GM12878 (cell line): ENCODE results near the gene PCBD2. TPM values are rescaled to one million over a fixed set of nuclear protein-coding genes. Genes with fewer than 3 reads are reported as not detected.

ENCODE experiments used
- ATAC-seq: fragments of 200-7000 bp; cut with Tn5 transposase; 3 replicates; pipeline ENCODE4 v1.9.1; 2020; ENCODE audit warnings: mild to moderate bottlenecking, moderate library complexity
- BruUV-seq: library from RNA; stranded (reverse); fragments of 400-500 nt; replicated peaks from 2 replicates; lab custom pipeline; 2021; lab: Mats Ljungman, UMichigan
- CTCF ChIA-PET: fragments of 300-600 bp; sonication (Branson Sonifier 250); formaldehyde crosslinking; extraction: SDS; loops from one replicate; lab custom pipeline; 2021; ENCODE audit warnings: inconsistent platforms; lab: Yijun Ruan, JAX
- POLR2A ChIA-PET: fragments of 350-600 bp; formaldehyde crosslinking; extraction: SDS; loops from one replicate; lab custom pipeline; 2021; ENCODE audit warnings: inconsistent platforms; lab: Charles Lee
- RAD21 ChIA-PET: fragments of 300-600 bp; sonication (Branson Sonifier 250); formaldehyde crosslinking; loops from one replicate; lab custom pipeline; 2023; ENCODE audit warnings: antibody characterized with exemption; ENCODE audit not compliant: unreplicated experiment; lab: Charles Lee
- SMC1A ChIA-PET: fragments of 300-600 bp; sonication (Branson Sonifier 250); formaldehyde crosslinking; loops from one replicate; lab custom pipeline; 2023; ENCODE audit not compliant: unreplicated experiment, uncharacterized antibody; lab: Charles Lee
- DNase-seq: peaks from one replicate; pipeline ENCODE4 v3.0.0-alpha.2; 2011; ENCODE audit warnings: low read depth, low spot score
- FAIRE-seq: peaks from 3 replicates; lab custom pipeline; 2011; peaks lifted over from hg19 to GRCh38; lab: Jason Lieb, UNC
- H2AFZ ChIP-seq: 2 replicates; pipeline ENCODE4 v1.6.0; 2011; ENCODE audit warnings: low read depth, low read length, control low read depth; ENCODE audit not compliant: control insufficient read depth
- H3K27ac ChIP-seq: 2 replicates; pipeline ENCODE4 v1.5.1; 2011; ENCODE audit warnings: control low read depth; ENCODE audit not compliant: control insufficient read depth, insufficient read depth
- H3K27me3 ChIP-seq, 2 experiments: replicated peaks in 1 of 2; 2 replicates each; pipeline versions ENCODE4 v1.6.0 to v1.6.1; 2011; ENCODE audit warnings: low read length in 1 of 2; ENCODE audit not compliant: control insufficient read depth in 2 of 2, insufficient read depth in 2 of 2
- H3K36me3 ChIP-seq, 2 experiments: 2 replicates each; pipeline ENCODE4 v1.5.1; 2011; ENCODE audit warnings: low read length in 1 of 2; ENCODE audit not compliant: control insufficient read depth in 2 of 2, insufficient read depth in 2 of 2
- H3K4me1 ChIP-seq: 2 replicates; pipeline ENCODE4 v1.6.1; 2011; ENCODE audit warnings: mild to moderate bottlenecking, low read length, moderate library complexity, mixed read lengths; ENCODE audit not compliant: control insufficient read depth, insufficient read depth
- H3K4me2 ChIP-seq: 2 replicates; pipeline ENCODE4 v1.6.0; 2011; ENCODE audit warnings: control low read depth; ENCODE audit not compliant: control insufficient read depth, insufficient read depth
- H3K4me3 ChIP-seq: fragments of 200-600 bp; sonication (generic); 2 replicates; pipeline ENCODE4 v1.5.1; 2016
- H3K79me2 ChIP-seq: 2 replicates; pipeline ENCODE4 v1.6.0; 2011; ENCODE audit warnings: low read length; ENCODE audit not compliant: control insufficient read depth, insufficient read depth
- H3K9ac ChIP-seq: 2 replicates; pipeline ENCODE4 v1.8.0; 2011; ENCODE audit warnings: low read length, control low read depth, mixed read lengths; ENCODE audit not compliant: control insufficient read depth, insufficient read depth
- H3K9me3 ChIP-seq: replicated peaks from 3 replicates; pipeline ENCODE4 v1.5.1; 2011; ENCODE audit warnings: mild to moderate bottlenecking, low read length; ENCODE audit not compliant: control insufficient read depth, insufficient read depth
- H4K20me1 ChIP-seq: 2 replicates; pipeline ENCODE4 v1.6.0; 2011; ENCODE audit not compliant: control insufficient read depth, insufficient read depth
- BRCA1 ChIP-seq: IDR thresholded peaks from 2 replicates; pipeline ENCODE4 v1.6.1; 2011; ENCODE audit warnings: low read depth, low read length, improper control_type of control experiment
- HCFC1 ChIP-seq: fragments of 150-350 bp; IDR thresholded peaks from 2 replicates; pipeline ENCODE4 v1.6.1; 2014; ENCODE audit warnings: low read length
- MEF2A ChIP-seq: IDR thresholded peaks from 2 replicates; pipeline ENCODE4 v1.6.1; 2011; ENCODE audit warnings: low read depth, mild to moderate bottlenecking, low read length, moderate library complexity; ENCODE audit not compliant: insufficient read depth
- NFXL1 ChIP-seq: fragments of 450-650 bp; IDR thresholded peaks from 2 replicates; pipeline ENCODE4 v1.6.1; 2017; ENCODE audit warnings: antibody characterized with exemption, mild to moderate bottlenecking, borderline replicate concordance
- NKRF ChIP-seq: fragments of 450-650 bp; conservative IDR thresholded peaks from 2 replicates; pipeline ENCODE4 v1.6.1; 2017; ENCODE audit warnings: mild to moderate bottlenecking, moderate library complexity
- NR2C2 ChIP-seq: IDR thresholded peaks from 2 replicates; pipeline ENCODE4 v1.6.1; 2011; ENCODE audit warnings: borderline replicate concordance, low read depth; ENCODE audit not compliant: control insufficient read depth, insufficient read length
- PAX5 ChIP-seq: IDR thresholded peaks from 2 replicates; pipeline ENCODE4 v1.6.1; 2011; ENCODE audit warnings: low read depth, low read length, borderline replicate concordance
- PML ChIP-seq: IDR thresholded peaks from 2 replicates; pipeline ENCODE4 v1.6.1; 2012; ENCODE audit warnings: low read length, inconsistent platforms
- POU2F2 ChIP-seq: IDR thresholded peaks from 3 replicates; pipeline ENCODE4 v1.6.1; 2011; ENCODE audit warnings: low read depth, mild to moderate bottlenecking, low read length, borderline replicate concordance
- SIN3A ChIP-seq: IDR thresholded peaks from 2 replicates; pipeline ENCODE4 v1.6.1; 2012; ENCODE audit warnings: low read depth, low read length, improper control_type of control experiment
- SMARCA5 ChIP-seq: fragments of 450-650 bp; IDR thresholded peaks from 2 replicates; pipeline ENCODE4 v1.6.1; 2017; ENCODE audit warnings: mild to moderate bottlenecking
- SMC3 ChIP-seq: IDR thresholded peaks from 2 replicates; pipeline ENCODE4 v1.6.1; 2011; ENCODE audit warnings: low read length, improper control_type of control experiment, borderline replicate concordance
- SPI1 ChIP-seq: IDR thresholded peaks from 2 replicates; pipeline ENCODE4 v1.6.1; 2011; ENCODE audit warnings: low read depth, mild to moderate bottlenecking, low read length, moderate library complexity, borderline replicate concordance; ENCODE audit not compliant: insufficient read depth
- STAT1 ChIP-seq: fragments of 450-650 bp; conservative IDR thresholded peaks from 2 replicates; pipeline ENCODE4 v1.6.1; 2014; ENCODE audit warnings: antibody characterized with exemption, mild to moderate bottlenecking
- ZBTB33 ChIP-seq: fragments of 450-650 bp; IDR thresholded peaks from 2 replicates; pipeline ENCODE4 v1.6.1; 2017; ENCODE audit warnings: mild to moderate bottlenecking
- WGBS: methylation state at CpG from one replicate; pipeline ENCODE4 v1.1.6; 2016; ENCODE audit warnings: low lambda C conversion rate; ENCODE audit not compliant: insufficient replicate concordance, insufficient coverage; ENCODE audit errors: missing lambda C conversion rate; 5-methylcytosine and 5-hydroxymethylcytosine counted together
- in situ Hi-C: fragments of 300-500 bp; cut with MboI; formaldehyde crosslinking; loops from 9 replicates; pipeline ENCODE4 v1.14.3; 2018; ENCODE audit warnings: mixed read lengths
- intact Hi-C: fragments of 100-400 bp; cut with micrococcal nuclease; formaldehyde crosslinking; loops from one replicate; pipeline ENCODE4 v1.14.2; 2022; ENCODE audit not compliant: unreplicated experiment
- polyA plus RNA-seq, 11 experiments: library from polyadenylated mRNA; depleted of rRNA in 4 of 11; unstranded in 6 of 11; stranded (reverse) in 5 of 11; fragments of >200 nt; fragmentation: Nextera tagmentation in 4 of 11; fragmentation: Illumina TruSeq in 1 of 11; extraction: Ambion mirVana in 4 of 11; extraction: Trizol in 1 of 11; gene quantifications; 1 replicate in 1 of 11; 2 replicates in 10 of 11; pipeline versions ENCODE4 v1.2.1 to v1.2.3, GENCODE V29; 2011 to 2016; ENCODE audit warnings: inconsistent platforms in 2 of 11, missing spikeins in 2 of 11, low read depth in 1 of 11
- total RNA-seq, 4 experiments: library from RNA; depleted of rRNA in 3 of 4; stranded (reverse); fragments of >200 nt in 3 of 4; fragmentation: Illumina TruSeq in 1 of 4; extraction: Trizol in 1 of 4; gene quantifications; 2 replicates each; pipeline versions ENCODE4 v1.2.1 to v1.2.3, GENCODE V29; 2013 to 2021

PCBD2 gene
- total and polyA plus RNA-seq, 10 of the 15 experiments (the other 5 are each of a cell fraction or from before 2014, with no cell fraction given) = 5.4 to 13.6 (median 6.7) TPM

DNA sequence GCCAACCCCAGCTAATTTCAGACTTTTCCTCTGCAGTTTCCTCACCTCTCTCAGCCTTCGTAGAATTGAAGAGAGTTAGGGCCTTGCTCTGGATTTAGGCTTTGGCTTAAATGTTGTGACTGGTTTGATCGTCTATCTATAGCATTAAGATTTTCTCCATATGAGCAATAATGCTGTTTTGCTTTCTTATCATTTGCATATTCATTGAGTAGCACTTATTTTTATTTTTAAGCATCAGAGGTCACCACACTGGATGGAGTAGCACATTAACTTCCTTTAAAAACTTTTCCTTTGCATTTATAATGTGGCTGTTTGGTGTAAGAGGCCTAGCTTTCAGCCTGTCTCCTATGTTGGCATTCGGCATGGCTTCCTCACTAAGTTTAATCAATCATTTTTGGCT is 12.6 kb upstream of the PCBD2 start:
- FAIRE-seq (no peak), DNase-seq (no peak), ATAC-seq (no peak; the same call in 2 of the 3 replicates)
- no peak overlapping the region for H3K9ac ChIP-seq
- peaks cover 7% of the 10 kb centered on the region for H3K4me1 ChIP-seq
- peak overlapping the region; percentile 41; the same call in 1 of the 2 replicates for H3K4me2 ChIP-seq
- TF ChIP-seq POU2F2 (peak; percentile 94), MEF2A (0 out of 2 replicates have a peak, but pooled peaks have one; percentile 45), PAX5 (no peak)
- POLR2A ChIA-PET = interaction anchor here (1.2 kb wide), 1 partner anchor 9 kb away, joined by 3 read pairs; no protein-coding TSS in a partner anchor
- H3K79me2 ChIP-seq = peaks cover 2% of the 10 kb centered on the region
- 0% methylated on average over 3 of the region's 3 CpGs for WGBS
- H4K20me1 ChIP-seq = no peaks in the 10 kb centered on the region
- in situ Hi-C loops = no loop called here
- RAD21 ChIA-PET = no interaction called here
- CTCF ChIA-PET = interaction anchor here (0.6 to 1.4 kb wide), 3 partner anchors 9 to 27 kb away, joined by 3 to 4 read pairs (median 3); no protein-coding TSS in a partner anchor
- H3K27me3 ChIP-seq = no peaks in the 10 kb centered on the region
- SMC1A ChIA-PET = interaction anchor here (0.8 to 1.5 kb wide), 3 partner anchors 9 to 152 kb away, joined by 5 read pairs; no protein-coding TSS in a partner anchor
- intact Hi-C loops = no loop called here
- no TSS peak for BruUV-seq
- peak overlapping the region; percentile 1; the same call in 1 of the 2 replicates for H3K27ac ChIP-seq
- H3K4me3 ChIP-seq = no peak overlapping the region
- no peak overlapping the region; the same call in 1 of the 2 replicates for H2AFZ ChIP-seq
- peaks cover 14 to 19% of the 10 kb centered on the region in 2 experiments; a peak in 3 of 4 replicates for H3K36me3 ChIP-seq
- H3K9me3 ChIP-seq = peaks cover 2% of the 10 kb centered on the region

GRCh38 chr5:134892926-134893325 is 12.0 kb upstream of the PCBD2 start:
- FAIRE-seq (no peak), ATAC-seq (no peak), DNase-seq (no peak)
- POLR2A ChIA-PET = interaction anchor here (0.6 kb wide), 1 partner anchor 270 kb away, joined by 3 read pairs; no protein-coding TSS in a partner anchor
- Histone ChIP-seq H3K27me3 (no peaks in the 10 kb centered on the region), H2AFZ (no peak overlapping the region), H3K36me3 (peaks cover 12 to 19% of the 10 kb centered on the region in 2 experiments; a peak in 3 of 4 replicates), H3K4me2 (no peak overlapping the region), H3K79me2 (peaks cover 2% of the 10 kb centered on the region), H3K9ac (no peak overlapping the region), H3K9me3 (peaks cover 2% of the 10 kb centered on the region), H3K27ac (no peak overlapping the region), H4K20me1 (no peaks in the 10 kb centered on the region), H3K4me1 (peaks cover 7% of the 10 kb centered on the region), H3K4me3 (no peak overlapping the region)
- CTCF ChIA-PET = no interaction called here
- WGBS = 100% methylated on average over 2 of the region's 2 CpGs
- in situ Hi-C loops (no loop called here), intact Hi-C loops (no loop called here)
- SMC1A ChIA-PET = interaction anchor here (1.1 kb wide), 1 partner anchor 9 kb away, joined by 5 read pairs; no protein-coding TSS in a partner anchor
- RAD21 ChIA-PET = no interaction called here
- no TSS peak for BruUV-seq
- TF ChIP-seq PML (no peak), ZBTB33 (no peak), SPI1 (no peak), NKRF (no peak), NFXL1 (no peak), STAT1 (no peak), BRCA1 (no peak), NR2C2 (no peak), SIN3A (no peak), SMC3 (no peak), HCFC1 (no peak), SMARCA5 (no peak)
